Measurements from ENCODE around the gene MRPL53.
"Not testable (repeated sequence)": the region's sequence is repeated elsewhere in the genome, so short reads cannot be mapped to it uniquely, and the experiment has no call there.

Gene MRPL53

DNA sequence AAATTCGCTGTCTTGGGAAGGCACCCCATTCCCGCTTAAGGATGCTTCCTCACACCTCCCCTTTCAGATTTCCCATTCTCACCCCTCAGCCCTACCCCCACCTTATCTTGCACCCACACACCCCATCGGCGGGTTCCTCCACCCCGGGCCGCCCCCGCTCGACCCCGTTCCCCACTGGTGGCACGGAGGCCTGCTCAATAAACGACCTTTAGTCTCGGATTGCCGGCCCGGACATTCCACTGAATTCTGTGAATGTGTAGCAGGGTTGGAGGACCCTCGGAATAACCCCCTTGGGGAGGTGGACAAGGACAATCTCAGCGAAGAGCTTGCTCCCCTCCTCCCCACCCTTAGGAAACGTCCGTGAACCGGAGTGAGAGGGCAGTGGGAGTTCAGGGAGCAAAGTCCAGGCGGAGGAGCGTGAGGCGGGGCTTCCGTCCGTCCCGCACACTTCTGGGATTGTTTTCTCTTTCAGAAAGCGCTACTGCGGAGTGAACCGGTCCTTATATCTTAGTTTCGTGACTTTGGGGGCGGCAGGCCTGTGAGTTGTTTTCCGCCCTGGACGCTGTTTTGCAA, 29.8 kb upstream of the MRPL53 start:
- DNase-seq = no peak

GRCh38 chr2:74501335-74502071, 29.0 kb upstream of the MRPL53 start:
- DNase-seq = no peak

- no peak for DNase-seq
Measured at GRCh38 chr2:74500578-74500946, 28.1 kb upstream of the MRPL53 start.

DNA sequence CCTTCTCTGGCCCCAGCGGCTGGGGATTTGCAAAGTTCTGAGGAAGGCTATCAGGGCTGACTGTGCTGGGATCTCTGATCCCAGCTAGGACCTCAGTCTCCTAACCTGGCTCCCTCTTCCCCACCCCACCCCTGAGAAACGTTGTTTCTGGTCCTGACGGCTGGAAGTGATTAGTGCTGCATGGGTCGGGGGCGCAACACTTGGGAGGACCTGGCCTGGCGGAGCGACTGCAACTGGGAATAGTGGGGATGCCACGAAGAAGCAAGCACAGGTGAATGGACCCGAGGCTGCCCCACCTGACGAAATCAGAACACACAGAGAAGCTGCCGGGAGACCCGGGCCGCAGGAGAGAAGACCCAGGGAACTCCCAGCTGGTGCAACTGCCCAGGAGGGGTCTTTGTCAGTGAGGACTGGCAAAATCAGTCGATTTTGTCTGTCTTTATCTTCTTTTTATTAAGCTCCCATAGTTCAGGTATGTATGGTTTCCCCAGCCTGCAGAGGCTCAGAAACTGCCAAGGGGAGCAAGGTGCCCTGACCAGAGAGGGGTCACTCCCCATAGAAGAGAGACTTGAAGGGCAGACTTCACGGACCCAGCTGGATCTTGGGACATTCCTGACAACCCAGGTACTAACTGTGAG, 27.6 kb upstream of the MRPL53 start:
- DNase-seq = no peak

DNA sequence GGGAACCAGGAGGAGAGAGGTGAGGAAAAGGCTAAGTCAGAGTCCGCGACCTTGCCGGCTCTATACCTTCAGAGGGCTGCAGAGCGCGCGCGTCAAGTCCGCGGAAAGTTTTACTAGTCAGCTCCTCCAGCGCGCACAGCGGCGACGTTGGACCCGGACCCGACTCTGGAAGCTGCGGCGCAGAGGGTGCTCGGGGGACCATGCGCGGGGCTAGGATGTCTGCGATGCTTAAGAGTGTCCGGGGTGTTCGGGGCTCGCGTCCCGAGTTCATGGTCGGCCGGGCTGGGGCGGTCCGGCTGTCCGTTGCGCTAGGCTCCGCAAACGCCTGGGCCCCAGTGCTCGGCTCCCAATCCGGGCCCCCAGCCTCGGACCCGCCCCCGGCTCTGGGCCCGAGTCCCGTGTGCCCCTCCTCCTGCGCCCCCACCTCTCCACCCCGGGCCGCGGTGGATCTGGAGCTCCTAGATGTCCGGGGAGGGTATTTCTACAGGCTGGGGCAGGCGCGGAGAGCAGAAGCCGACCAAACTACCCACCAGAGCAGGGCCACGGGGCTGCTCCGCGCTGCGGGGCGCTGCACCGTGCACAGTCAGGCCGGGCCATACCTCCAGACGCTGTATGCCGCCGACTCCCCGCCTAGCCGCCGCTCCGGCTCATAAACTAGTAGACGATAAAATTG, 26.9 kb upstream of the MRPL53 start, which contains the start of gene LBX2:
Gene LBX2, minus strand, starts transcription at position 337 of the 673 bp plus-strand sequence. Its CDS starts 66 bp downstream, at position 271.
- DNase-seq = no peak

- DNase-seq = peak; percentile 75
Measured at GRCh38 chr2:74498500-74499266, 26.2 kb upstream of the MRPL53 start.

DNA sequence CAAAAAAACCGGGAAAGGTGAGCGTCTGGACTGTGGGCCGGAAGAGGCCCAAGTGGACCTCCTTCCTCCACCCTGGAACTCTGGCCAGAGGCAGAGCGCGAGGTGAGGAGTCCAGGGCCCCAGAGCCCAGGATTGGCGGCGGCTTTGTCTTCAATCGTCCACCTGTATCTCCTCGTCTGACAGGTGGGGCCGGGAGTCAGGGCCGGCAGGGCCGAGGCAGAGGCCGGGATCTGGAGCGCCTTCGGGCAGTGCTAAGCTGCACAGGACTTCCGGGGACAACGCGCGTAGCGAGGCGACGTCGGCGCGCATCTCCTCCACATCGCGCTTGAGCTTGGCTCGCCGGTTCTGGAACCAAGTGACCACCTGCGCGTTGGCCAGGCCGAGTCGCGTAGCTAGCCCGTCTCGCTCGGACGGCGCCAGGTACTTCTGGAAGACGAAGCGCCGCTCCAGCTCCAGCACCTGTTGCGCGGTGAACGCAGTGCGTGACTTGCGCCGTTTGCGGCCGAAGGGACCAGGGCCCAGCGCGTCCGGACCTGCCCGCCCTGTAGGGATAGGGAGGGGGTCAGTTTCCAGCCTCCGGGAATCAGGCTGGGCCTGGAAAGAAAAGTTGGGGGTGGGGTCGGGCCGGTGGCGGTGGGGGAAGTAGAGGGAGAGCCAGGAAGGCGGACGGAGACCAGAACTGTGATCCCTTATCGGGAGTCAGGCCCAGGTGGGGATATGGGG, 25.5 kb upstream of the MRPL53 start:
- DNase-seq = no peak

- DNase-seq = no peak
Measured at GRCh38 chr2:74496997-74497776, 24.7 kb upstream of the MRPL53 start.

DNA sequence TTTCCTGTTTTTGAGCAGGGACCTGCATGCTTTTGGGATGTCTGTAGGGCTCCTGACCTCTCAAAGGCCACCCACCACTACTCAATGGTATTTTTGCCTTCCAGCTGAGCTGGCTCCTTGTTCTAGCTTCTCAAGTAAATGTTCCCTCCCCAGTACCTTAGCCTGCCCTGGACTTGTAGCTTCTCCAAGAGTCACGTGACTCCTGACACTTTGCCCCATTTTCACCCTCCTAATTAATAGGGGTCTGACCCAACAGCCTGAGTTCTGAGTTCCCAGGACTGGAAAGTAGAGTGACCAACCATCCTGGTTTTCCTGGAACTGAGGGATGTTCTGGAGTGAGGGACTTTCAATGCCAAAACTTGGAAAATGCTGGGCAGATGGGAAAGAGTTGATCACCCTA, 23.0 kb upstream of the MRPL53 start:
- no peak for DNase-seq

- peak; percentile 36 for DNase-seq
Measured at GRCh38 chr2:74493546-74493945, 21.1 kb upstream of the MRPL53 start.

DNA sequence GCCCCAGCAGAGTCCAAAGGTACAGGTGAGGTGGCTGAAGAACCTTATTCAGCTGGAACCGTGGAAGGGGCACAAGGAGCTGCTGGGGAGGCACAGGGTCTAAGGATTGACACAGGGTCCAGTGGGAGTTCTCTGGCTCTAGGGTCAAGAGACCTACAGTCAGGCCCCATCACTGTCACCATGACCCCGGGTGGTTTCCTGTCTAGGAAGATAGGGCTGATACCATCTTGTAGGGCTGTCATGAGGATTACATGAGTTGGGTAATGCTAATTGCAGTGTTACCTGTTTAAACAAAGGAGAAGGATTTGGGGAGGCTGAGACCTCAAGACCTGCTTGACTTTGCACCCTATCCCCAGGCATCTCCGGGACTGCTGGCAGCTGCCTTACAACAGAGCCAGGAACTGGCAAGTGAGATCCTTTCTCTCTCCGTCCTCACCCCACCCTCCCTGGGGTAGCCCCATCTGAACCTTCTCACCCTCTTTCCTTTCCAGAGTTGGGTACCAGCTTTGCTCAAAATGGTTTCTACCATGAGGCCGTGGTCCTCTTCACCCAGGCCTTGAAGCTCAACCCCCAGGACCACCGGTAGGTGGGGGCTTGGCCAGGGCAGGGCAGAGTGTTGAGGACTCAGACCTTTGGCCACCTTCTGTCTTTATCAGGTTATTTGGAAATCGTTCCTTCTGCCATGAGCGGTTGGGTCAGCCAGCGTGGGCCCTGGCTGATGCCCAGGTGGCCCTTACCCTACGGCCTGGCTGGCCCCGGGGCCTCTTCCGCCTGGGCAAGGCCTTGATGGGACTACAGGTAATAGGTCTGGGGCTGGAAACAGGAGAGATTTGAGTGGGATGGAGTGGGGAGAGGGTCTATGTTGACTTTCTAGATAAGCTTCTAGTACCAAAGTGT, 19.4 kb upstream of the MRPL53 start:
- no peak for DNase-seq

DNA sequence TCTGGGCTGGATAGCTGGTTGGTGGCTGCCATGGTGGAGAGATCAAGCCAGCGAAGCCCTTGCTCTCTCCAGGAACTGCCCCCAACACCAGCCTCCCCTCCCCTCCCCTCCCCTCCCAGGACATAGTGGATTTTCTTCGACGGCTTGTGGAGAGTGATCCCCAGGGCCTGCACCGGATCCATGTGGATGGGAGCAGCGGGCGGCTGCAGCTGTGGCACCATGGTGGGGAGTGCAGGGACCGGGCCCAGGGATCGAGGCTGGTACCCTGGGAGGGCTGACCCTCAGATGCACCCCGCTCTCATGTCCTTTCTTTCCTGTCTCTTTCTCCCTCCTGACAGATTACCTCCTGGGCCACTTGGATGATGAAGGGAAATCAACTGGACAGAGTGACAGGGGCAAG, 17.4 kb upstream of the MRPL53 start:
- DNase-seq = no peak

DNA sequence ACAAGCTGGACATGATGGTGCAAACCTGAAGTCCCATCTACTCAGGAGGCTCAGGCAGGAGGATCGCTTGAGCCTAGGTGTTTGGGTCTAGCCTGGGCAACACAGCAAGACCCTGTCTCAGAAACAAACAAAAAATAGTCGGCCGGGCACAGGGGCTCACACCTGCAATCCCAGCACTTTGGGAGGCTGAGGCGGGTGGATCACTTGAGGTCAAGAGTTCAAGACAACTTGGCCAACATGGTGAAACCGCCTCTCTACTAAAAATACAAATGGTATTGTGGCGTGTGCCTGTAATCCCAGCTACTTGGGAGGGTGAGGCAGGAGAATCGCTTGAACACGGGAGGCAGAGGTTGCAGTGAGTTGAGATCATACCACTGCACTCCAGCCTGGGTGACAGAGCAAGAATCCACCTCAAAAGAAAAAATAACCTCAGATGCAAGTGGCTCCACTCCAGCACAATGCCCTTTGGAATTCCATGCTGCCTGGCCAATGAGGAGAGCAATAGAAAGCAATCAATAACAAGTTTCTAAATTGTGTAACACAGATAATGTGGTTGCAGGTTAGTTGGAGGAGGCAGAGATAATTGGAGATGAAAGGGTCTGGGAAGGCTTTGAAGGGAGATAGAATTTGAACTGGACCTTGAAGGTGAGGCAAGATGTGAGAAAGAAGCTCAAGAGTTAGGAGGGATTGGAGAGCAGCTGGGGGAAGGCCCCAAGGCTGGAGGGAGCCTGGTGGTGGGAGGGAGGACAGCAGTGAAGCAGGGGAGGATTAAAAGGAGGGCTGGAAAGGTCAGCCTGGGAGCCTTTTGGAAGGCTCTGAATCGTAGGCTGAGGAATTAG, 16.4 kb upstream of the MRPL53 start:
- DNase-seq = no peak

DNA sequence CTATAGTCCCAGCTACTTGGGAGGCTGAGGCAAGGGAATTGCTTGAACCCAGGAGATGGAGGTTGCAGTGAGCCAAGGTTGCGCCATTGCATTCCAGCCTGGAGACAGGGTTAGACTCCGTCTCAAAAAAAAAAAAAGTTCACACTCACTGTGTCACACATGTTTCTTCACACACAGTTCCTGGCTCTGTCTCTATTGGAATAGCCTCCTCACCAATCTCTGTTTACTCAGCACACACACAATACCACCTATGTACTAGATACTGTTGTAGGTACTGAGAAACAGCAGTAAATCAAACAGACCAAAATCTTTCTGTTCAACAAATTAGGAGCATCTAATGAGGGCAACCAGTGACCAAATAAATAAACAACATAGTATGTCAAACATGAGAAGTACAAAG, 13.7 kb upstream of the MRPL53 start:
- DNase-seq = no peak

DNA sequence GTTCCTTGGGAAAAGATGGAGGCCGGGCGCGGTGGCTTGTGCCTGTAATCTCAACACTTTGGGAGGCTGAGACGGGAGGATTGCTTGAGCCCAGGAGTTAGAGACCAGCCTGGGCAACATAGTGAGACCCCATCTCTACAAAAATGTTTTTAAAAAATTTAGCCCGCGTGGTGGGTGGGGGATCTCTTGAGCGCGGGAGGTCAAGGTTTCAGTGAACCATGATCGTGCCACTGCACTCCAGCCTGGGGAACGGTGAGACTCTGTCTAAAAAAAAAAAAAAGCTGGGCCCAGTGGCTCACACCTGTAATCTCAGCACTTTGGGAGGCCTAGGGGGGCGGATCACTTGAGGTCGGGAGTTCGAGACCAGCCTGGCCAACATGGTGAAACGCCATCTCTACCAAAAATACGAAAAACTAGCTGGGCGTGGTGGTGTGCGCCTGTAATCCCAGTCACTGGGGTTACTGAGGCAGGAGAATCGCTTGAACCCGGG, 11.2 kb upstream of the MRPL53 start:
- not testable (repeated sequence) for DNase-seq

GRCh38 chr2:74482801-74483674, 10.6 kb upstream of the MRPL53 start, which contains the start of the genes CCDC142 and TTC31:
TSS of gene CCDC142 (minus strand) at chr2:74482998. CDS start at chr2:74482837, 161 bp downstream.
TSS of gene TTC31 (plus strand) at chr2:74483081. CDS start at chr2:74483096, 15 bp downstream.
- peak; percentile 96 for DNase-seq

DNA sequence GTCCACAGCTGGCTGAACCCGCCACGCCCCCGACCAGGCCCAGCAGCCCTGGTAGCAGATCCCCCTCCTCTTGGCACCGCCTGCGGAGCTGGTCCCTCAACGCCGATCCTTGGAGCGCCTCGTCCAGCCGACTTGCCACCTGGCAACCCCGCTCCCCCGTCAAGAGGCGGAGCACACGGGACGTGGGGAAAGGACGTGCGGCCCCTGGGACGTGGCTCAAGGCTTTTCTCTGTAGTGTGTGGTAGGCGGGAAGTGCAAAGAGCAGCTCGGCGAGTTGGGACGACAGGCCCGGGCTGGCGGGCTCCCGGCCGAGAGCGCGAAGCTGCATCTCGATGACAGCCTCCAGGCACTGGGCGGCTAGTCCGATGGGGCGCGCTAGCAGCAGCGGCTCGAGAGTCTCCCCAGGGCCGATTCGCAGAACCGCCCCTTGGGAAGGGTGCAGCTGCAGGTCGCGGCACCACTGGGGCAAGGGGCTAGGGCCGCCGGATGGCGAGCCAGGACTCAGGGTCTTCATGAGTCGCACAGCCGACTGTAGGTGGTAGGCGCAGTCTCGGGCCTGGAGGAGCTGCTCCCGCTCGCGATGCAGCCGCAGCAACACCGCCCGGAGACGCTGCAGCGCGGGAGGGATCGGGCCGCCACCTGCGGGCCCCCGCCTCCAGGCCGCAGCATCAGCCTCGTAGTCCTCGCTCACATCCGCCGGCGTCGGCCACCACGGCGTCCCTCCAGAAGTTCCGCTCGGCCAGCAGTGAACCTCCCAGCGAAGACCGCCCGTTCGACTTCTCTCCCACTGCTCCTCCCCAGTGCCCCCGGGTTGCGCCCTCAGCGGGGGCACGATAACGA, 9.7 kb upstream of the MRPL53 start:
- DNase-seq = peak; percentile 43
